Activated CD8-positive, alpha-beta T cell treated with anti-CD3 and anti-CD28 coated beads, Interleukin-2, amount 10 ng/mL, durations not matched to agents 7 days and 5 days (primary cell): Measurements from ENCODE around the gene DIAPH2. TPM values are rescaled to one million over a fixed set of nuclear protein-coding genes. Genes with fewer than 3 reads are reported as not detected.

ENCODE experiments used
- ATAC-seq: fragments of 150-1000 bp; cut with Tn5 transposase; one replicate; pipeline ENCODE4 v1.10.0; 2021; ENCODE audit warnings: moderate library complexity
- CTCF ChIA-PET: fragments of 350-600 bp; sonication (Branson Sonifier 250); formaldehyde crosslinking; loops from one replicate; lab custom pipeline; 2021; ENCODE audit warnings: antibody characterized with exemption; lab: Charles Lee
- POLR2A ChIA-PET: fragments of 350-600 bp; sonication (Branson Sonifier 250); formaldehyde crosslinking; loops from one replicate; lab custom pipeline; 2021; ENCODE audit warnings: antibody characterized with exemption; lab: Charles Lee
- DNase-seq: peaks from one replicate; pipeline ENCODE4 v3.0.0-alpha.2; 2020
- H3K27ac Mint-ChIP-seq: one replicate; pipeline ENCODE4 v1.8.0; 2021; ENCODE audit warnings: mild to moderate bottlenecking, mixed read lengths
- H3K27me3 Mint-ChIP-seq: one replicate; pipeline ENCODE4 v1.8.0; 2021; ENCODE audit warnings: low read depth, mixed read lengths
- H3K36me3 Mint-ChIP-seq: one replicate; pipeline ENCODE4 v1.8.0; 2021; ENCODE audit warnings: low read depth, mixed read lengths
- H3K4me1 Mint-ChIP-seq: one replicate; pipeline ENCODE4 v1.8.0; 2021; ENCODE audit warnings: low read depth, mixed read lengths
- H3K4me3 Mint-ChIP-seq: one replicate; pipeline ENCODE4 v1.8.0; 2021; ENCODE audit warnings: mild to moderate bottlenecking, mixed read lengths
- H3K9me3 Mint-ChIP-seq: one replicate; pipeline ENCODE4 v1.8.0; 2022; ENCODE audit warnings: mixed read lengths; ENCODE audit not compliant: insufficient read depth
- total RNA-seq, 2 experiments: library from RNA; stranded (reverse); gene quantifications; one replicate each; pipeline ENCODE4 v1.2.3, GENCODE V29; 2021

DIAPH2 gene
- total RNA-seq, 2 experiments from 2014 or later, result 14.1 to 14.4 TPM

DNA sequence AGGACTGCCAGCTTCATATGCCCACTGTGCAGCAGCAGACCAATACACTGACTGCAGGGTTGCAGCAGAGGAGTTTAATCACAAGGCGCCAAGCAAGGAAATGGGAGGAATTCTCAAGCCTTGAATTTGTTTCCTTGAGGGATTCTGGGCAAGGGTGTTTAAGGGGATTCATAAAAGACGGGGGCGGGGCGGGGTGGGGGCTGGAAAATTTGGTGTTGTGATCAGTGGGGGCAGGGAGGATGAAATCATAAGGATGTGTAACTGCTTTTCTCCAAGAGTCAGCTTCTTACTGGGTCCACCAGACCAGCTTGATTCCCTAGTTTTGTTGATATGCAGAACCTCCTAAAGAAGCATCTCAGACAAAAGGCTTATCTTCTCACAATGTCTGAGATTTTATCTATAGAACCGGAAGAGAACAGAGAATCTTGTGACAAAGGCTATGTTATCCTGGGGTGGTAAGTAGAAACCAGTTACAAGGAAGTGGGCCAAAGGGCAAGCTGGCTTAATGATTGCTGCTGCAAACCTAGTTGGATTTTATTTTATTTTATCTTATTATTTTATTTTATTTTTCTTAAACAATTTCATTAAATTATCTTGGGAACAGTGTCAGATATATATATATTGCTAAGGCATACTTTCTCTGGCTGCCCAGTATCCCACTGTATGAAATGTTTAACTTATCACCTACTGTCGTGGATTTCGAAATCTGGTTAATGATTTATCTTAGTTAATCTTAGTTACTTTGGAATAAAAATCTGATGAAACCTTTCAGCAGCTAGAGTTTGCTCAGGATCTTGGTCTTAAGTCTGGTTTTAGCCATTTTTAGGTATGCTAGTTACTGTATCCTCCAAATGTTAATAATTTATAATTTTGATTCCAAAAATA is 475.5 kb downstream of the DIAPH2 start:
- ChIA-PET CTCF (no interaction called here), POLR2A (no interaction called here)
- Mint-ChIP-seq H3K27ac (no peak overlapping the region), H3K36me3 (no peaks in the 10 kb centered on the region), H3K4me1 (peaks cover 9% of the 10 kb centered on the region), H3K27me3 (no peaks in the 10 kb centered on the region), H3K4me3 (no peak overlapping the region), H3K9me3 (no peaks in the 10 kb centered on the region)
- no peak for ATAC-seq
- DNase-seq, result no peak

DNA sequence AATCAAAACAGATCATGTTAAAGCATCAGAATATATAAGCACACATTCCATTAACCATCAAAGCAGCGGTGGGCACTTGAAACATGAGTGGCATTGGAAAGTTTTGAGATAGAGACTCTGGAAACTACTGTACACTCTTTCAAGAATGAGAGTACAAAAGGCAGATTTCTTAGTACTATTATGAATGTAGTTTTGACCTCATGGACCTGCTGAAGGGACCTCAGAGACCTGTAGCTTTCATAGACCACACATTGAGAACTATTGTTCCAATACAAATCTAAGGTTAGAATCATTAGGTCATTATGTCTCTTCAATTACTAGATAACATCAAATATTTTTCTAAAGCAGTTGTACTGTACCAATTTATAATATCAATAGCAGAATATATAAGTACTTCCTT is 482.7 kb downstream of the DIAPH2 start:
- CTCF ChIA-PET, result no interaction called here
- Mint-ChIP-seq H3K4me1 (peaks cover 6% of the 10 kb centered on the region), H3K4me3 (no peak overlapping the region), H3K36me3 (no peaks in the 10 kb centered on the region), H3K27ac (no peak overlapping the region), H3K9me3 (no peaks in the 10 kb centered on the region), H3K27me3 (no peaks in the 10 kb centered on the region)
- DNase-seq, result no peak
- POLR2A ChIA-PET, result no interaction called here
- ATAC-seq, result no peak

GRCh38 chrX:97168646-97169045 is 484.0 kb downstream of the DIAPH2 start:
- Mint-ChIP-seq H3K4me1 (peaks cover 6% of the 10 kb centered on the region), H3K4me3 (no peak overlapping the region), H3K36me3 (no peaks in the 10 kb centered on the region), H3K9me3 (no peaks in the 10 kb centered on the region), H3K27ac (no peak overlapping the region), H3K27me3 (no peaks in the 10 kb centered on the region)
- DNase-seq (no peak), ATAC-seq (no peak)
- ChIA-PET POLR2A (no interaction called here), CTCF (no interaction called here)

GRCh38 chrX:97175147-97175546 is 490.5 kb downstream of the DIAPH2 start:
- no peak overlapping the region for H3K27ac Mint-ChIP-seq

DNA sequence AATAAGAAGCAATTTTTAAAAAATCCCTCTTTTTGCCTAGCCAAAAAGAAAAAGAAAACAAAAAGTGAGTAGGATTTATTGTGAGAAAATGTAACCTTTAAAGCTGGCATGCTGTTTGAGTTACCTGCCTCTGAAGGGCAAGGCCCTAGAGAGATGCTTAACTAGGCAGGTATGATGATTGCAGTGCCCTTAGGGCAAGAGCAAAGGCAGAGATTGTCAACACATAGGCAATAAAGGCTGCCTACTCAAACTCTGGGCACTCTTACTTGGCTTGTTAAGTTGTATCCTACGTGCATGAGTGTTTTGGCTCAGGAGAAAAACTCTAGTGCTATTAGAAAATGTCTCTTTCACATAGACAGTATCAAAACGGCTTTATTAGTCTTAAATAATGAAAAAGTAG is 505.0 kb downstream of the DIAPH2 start:
- Mint-ChIP-seq H3K36me3 (no peaks in the 10 kb centered on the region), H3K27ac (no peak overlapping the region), H3K9me3 (no peaks in the 10 kb centered on the region), H3K4me1 (no peaks in the 10 kb centered on the region), H3K4me3 (no peak overlapping the region), H3K27me3 (no peaks in the 10 kb centered on the region)
- ChIA-PET POLR2A (no interaction called here), CTCF (no interaction called here)
- no peak for DNase-seq
- no peak for ATAC-seq

More at GRCh38 chrX:97175147-97175546, 490.5 kb downstream of the DIAPH2 start:
- H3K4me1 Mint-ChIP-seq, result no peaks in the 10 kb centered on the region
- ChIA-PET POLR2A (no interaction called here), CTCF (no interaction called here)
- H3K4me3 Mint-ChIP-seq, result no peak overlapping the region
- H3K9me3 Mint-ChIP-seq, result peaks cover under 1% of the 10 kb centered on the region
- H3K36me3 Mint-ChIP-seq, result no peaks in the 10 kb centered on the region
- no peaks in the 10 kb centered on the region for H3K27me3 Mint-ChIP-seq
- ATAC-seq (no peak), DNase-seq (no peak)

DNA sequence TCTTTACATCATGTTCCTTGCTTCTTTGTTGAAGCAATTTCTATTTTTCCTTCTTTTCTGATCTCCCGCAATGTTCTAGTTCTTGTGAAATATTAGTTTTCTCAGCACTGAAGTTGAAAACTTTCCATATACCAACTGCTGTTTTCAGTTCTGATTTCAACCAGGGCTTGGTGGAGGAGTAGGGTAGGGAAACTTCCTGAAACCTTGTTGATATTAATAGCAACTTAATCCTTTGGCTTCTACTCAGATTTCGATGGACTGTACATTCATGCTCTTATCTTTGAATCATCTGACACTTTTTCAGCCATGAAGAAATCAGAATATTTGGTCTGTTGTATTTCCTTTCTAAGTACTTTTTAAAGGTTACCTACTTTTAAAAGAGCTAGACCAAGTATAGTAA is 514.9 kb downstream of the DIAPH2 start:
- no peak for DNase-seq
- POLR2A ChIA-PET, result no interaction called here
- no peaks in the 10 kb centered on the region for H3K27me3 Mint-ChIP-seq
- H3K4me3 Mint-ChIP-seq, result no peak overlapping the region
- ATAC-seq, result no peak
- H3K9me3 Mint-ChIP-seq, result no peaks in the 10 kb centered on the region
- no peaks in the 10 kb centered on the region for H3K4me1 Mint-ChIP-seq
- H3K27ac Mint-ChIP-seq, result no peak overlapping the region
- CTCF ChIA-PET, result no interaction called here
- no peaks in the 10 kb centered on the region for H3K36me3 Mint-ChIP-seq

DNA sequence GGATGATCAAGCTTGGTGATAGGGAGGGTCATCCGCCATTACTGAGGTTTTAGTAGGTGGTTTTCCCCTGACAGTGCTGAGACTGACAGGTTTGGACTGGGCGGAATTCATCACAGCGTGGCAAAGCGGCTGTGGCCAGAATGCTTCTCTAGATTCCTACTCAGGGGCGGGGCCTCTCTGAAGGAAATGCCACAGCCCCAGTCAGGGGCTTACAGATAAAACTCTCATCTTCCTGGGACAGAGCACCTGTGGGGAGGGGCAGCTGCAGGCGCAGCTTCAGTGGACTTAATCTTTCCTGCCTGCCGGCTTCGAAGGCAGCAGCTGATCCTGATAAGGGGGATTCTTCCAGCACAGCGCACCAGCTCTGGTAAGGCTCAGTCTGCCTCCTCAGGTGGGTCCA is 515.8 kb downstream of the DIAPH2 start:
- CTCF ChIA-PET, result no interaction called here
- no peaks in the 10 kb centered on the region for H3K4me1 Mint-ChIP-seq
- no peak overlapping the region for H3K27ac Mint-ChIP-seq
- POLR2A ChIA-PET, result no interaction called here
- H3K27me3 Mint-ChIP-seq, result no peaks in the 10 kb centered on the region
- H3K9me3 Mint-ChIP-seq, result no peaks in the 10 kb centered on the region
- DNase-seq (no peak), ATAC-seq (no peak)
- H3K36me3 Mint-ChIP-seq, result no peaks in the 10 kb centered on the region
- H3K4me3 Mint-ChIP-seq, result no peak overlapping the region

- ChIA-PET CTCF (no interaction called here), POLR2A (no interaction called here)
- no peaks in the 10 kb centered on the region for H3K36me3 Mint-ChIP-seq
- DNase-seq, result no peak
- ATAC-seq, result no peak
- H3K9me3 Mint-ChIP-seq, result no peaks in the 10 kb centered on the region
- H3K4me1 Mint-ChIP-seq, result no peaks in the 10 kb centered on the region
- no peak overlapping the region for H3K4me3 Mint-ChIP-seq
- H3K27me3 Mint-ChIP-seq, result no peaks in the 10 kb centered on the region
- H3K27ac Mint-ChIP-seq, result no peak overlapping the region
These were observed 525.9 kb downstream of the DIAPH2 start for GRCh38 chrX:97210501-97210900.

DNA sequence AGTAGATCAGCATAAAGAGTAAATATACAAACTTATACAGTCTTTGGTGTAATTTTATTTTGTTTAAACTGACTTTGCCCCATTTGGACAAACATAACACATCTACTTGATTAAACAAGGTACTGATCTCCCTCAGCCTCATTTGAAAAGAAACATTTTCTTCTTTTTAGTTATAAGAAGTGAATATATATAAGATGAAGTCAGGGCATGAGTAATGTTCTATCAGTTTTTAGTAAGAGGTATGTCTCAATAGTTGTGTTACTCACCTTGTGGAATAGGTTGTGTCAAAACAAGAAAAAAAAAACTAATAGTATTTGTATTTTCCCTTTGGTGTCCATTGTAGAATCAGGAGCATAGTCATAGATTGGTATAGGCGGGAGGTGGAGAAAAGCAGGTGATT is 526.4 kb downstream of the DIAPH2 start:
- no peak overlapping the region for H3K4me3 Mint-ChIP-seq
- no peaks in the 10 kb centered on the region for H3K4me1 Mint-ChIP-seq
- ChIA-PET CTCF (no interaction called here), POLR2A (no interaction called here)
- no peak for ATAC-seq
- no peaks in the 10 kb centered on the region for H3K27me3 Mint-ChIP-seq
- H3K36me3 Mint-ChIP-seq, result no peaks in the 10 kb centered on the region
- no peaks in the 10 kb centered on the region for H3K9me3 Mint-ChIP-seq
- DNase-seq, result no peak
- H3K27ac Mint-ChIP-seq, result no peak overlapping the region

GRCh38 chrX:97215186-97215585 is 530.5 kb downstream of the DIAPH2 start:
- ATAC-seq (no peak), DNase-seq (no peak)
- ChIA-PET CTCF (no interaction called here), POLR2A (no interaction called here)
- Mint-ChIP-seq H3K27me3 (no peaks in the 10 kb centered on the region), H3K27ac (no peak overlapping the region), H3K36me3 (no peaks in the 10 kb centered on the region), H3K4me1 (no peaks in the 10 kb centered on the region), H3K9me3 (no peaks in the 10 kb centered on the region), H3K4me3 (no peak overlapping the region)

- H3K27ac Mint-ChIP-seq, result no peak overlapping the region
- H3K4me3 Mint-ChIP-seq, result no peak overlapping the region
- no peaks in the 10 kb centered on the region for H3K27me3 Mint-ChIP-seq
- H3K4me1 Mint-ChIP-seq, result no peaks in the 10 kb centered on the region
- CTCF ChIA-PET, result no interaction called here
- ATAC-seq (no peak), DNase-seq (no peak)
- no peaks in the 10 kb centered on the region for H3K36me3 Mint-ChIP-seq
- no peaks in the 10 kb centered on the region for H3K9me3 Mint-ChIP-seq
- POLR2A ChIA-PET, result no interaction called here
These were observed 539.5 kb downstream of the DIAPH2 start for GRCh38 chrX:97224148-97224547.

DNA sequence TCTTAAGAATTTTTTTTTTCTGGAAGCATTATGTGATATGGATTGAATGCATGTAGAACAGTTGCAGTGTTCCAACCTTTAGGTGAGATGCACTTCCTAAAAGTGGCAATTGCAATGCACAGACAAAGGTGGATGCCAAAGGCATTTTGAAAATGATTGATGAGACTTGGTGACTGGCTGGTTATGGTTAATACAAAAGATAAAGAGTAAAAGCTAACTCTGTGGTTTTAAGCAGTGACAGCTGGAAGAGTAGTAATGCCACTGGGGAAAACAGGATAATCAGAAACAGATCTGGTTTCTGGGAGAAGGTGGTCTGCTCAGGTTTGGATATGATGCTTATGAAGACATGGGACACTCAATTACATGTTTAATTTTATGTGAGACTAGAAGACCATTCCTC is 544.7 kb downstream of the DIAPH2 start:
- H3K27me3 Mint-ChIP-seq, result no peaks in the 10 kb centered on the region
- ChIA-PET POLR2A (no interaction called here), CTCF (no interaction called here)
- H3K4me3 Mint-ChIP-seq, result no peak overlapping the region
- H3K27ac Mint-ChIP-seq, result no peak overlapping the region
- ATAC-seq (no peak), DNase-seq (no peak)
- H3K4me1 Mint-ChIP-seq, result no peaks in the 10 kb centered on the region
- no peaks in the 10 kb centered on the region for H3K36me3 Mint-ChIP-seq
- H3K9me3 Mint-ChIP-seq, result no peaks in the 10 kb centered on the region

- CTCF ChIA-PET, result no interaction called here
- H3K9me3 Mint-ChIP-seq, result no peaks in the 10 kb centered on the region
- no peak for DNase-seq
- no peak for ATAC-seq
- no peaks in the 10 kb centered on the region for H3K36me3 Mint-ChIP-seq
- no peak overlapping the region for H3K27ac Mint-ChIP-seq
- no peaks in the 10 kb centered on the region for H3K4me1 Mint-ChIP-seq
- H3K4me3 Mint-ChIP-seq, result no peak overlapping the region
- H3K27me3 Mint-ChIP-seq, result no peaks in the 10 kb centered on the region
- POLR2A ChIA-PET, result no interaction called here
These were observed 546.3 kb downstream of the DIAPH2 start for GRCh38 chrX:97230948-97231347.
